ENCODE data around the gene WSCD2.

The WSCD2 gene

GRCh38 chr12:108260039-108260438 lies 131.0 kb downstream of the WSCD2 start:
- DNase-seq (ENCODE audit: low read depth in 1 of 2, low spot score in 1 of 2), result no peak

GRCh38 chr12:108260969-108261368 lies 131.9 kb downstream of the WSCD2 start:
- no peak for DNase-seq (ENCODE audit: low read depth in 1 of 2, low spot score in 1 of 2)

GRCh38 chr12:108265505-108265904 lies 136.4 kb downstream of the WSCD2 start:
- DNase-seq (ENCODE audit: low read depth in 1 of 2, low spot score in 1 of 2), result no peak

- DNase-seq (ENCODE audit: low read depth in 1 of 2, low spot score in 1 of 2), result no peak
Measured at GRCh38 chr12:108266131-108266530, 137.0 kb downstream of the WSCD2 start.

- no peak for DNase-seq (ENCODE audit: low read depth in 1 of 2, low spot score in 1 of 2)
Measured at GRCh38 chr12:108267450-108267849, 138.4 kb downstream of the WSCD2 start.

GRCh38 chr12:108268397-108268796 lies 139.3 kb downstream of the WSCD2 start:
- no peak for DNase-seq (ENCODE audit: low read depth in 1 of 2, low spot score in 1 of 2)

GRCh38 chr12:108269224-108269623 lies 140.1 kb downstream of the WSCD2 start:
- DNase-seq (ENCODE audit: low read depth in 1 of 2, low spot score in 1 of 2), result no peak

GRCh38 chr12:108270035-108270848 lies 141.2 kb downstream of the WSCD2 start:
- DNase-seq (ENCODE audit: low read depth in 1 of 2, low spot score in 1 of 2), result no peak

- no peak for DNase-seq (ENCODE audit: low read depth in 1 of 2, low spot score in 1 of 2)
Measured at GRCh38 chr12:108270849-108271143, 141.7 kb downstream of the WSCD2 start.

- DNase-seq (ENCODE audit: low read depth in 1 of 2, low spot score in 1 of 2), result no peak
Measured at GRCh38 chr12:108271951-108272872, 143.1 kb downstream of the WSCD2 start.

GRCh38 chr12:108273217-108273616 lies 144.1 kb downstream of the WSCD2 start:
- DNase-seq (ENCODE audit: low read depth in 1 of 2, low spot score in 1 of 2), result no peak

GRCh38 chr12:108277613-108278012 lies 148.5 kb downstream of the WSCD2 start:
- DNase-seq (ENCODE audit: low read depth in 1 of 2, low spot score in 1 of 2), result no peak

GRCh38 chr12:108282160-108282559 lies 153.1 kb downstream of the WSCD2 start:
- no peak for DNase-seq (ENCODE audit: low read depth in 1 of 2, low spot score in 1 of 2)

GRCh38 chr12:108282676-108283075 lies 153.6 kb downstream of the WSCD2 start:
- no peak for DNase-seq (ENCODE audit: low read depth in 1 of 2, low spot score in 1 of 2)

GRCh38 chr12:108284163-108284562 lies 155.1 kb downstream of the WSCD2 start:
- no peak for DNase-seq (ENCODE audit: low read depth in 1 of 2, low spot score in 1 of 2)

GRCh38 chr12:108285016-108285415 lies 155.9 kb downstream of the WSCD2 start:
- DNase-seq (ENCODE audit: low read depth in 1 of 2, low spot score in 1 of 2), result no peak

- no peak for DNase-seq (ENCODE audit: low read depth in 1 of 2, low spot score in 1 of 2)
Measured at GRCh38 chr12:108287227-108287626, 158.1 kb downstream of the WSCD2 start.

- DNase-seq (ENCODE audit: low read depth in 1 of 2, low spot score in 1 of 2), result no peak
Measured at GRCh38 chr12:108289350-108290161, 160.5 kb downstream of the WSCD2 start.

- no peak for DNase-seq (ENCODE audit: low read depth in 1 of 2, low spot score in 1 of 2)
Measured at GRCh38 chr12:108295641-108296040, 166.6 kb downstream of the WSCD2 start.

- DNase-seq (ENCODE audit: low read depth in 1 of 2, low spot score in 1 of 2), result no peak
Measured at GRCh38 chr12:108296945-108297344, 167.9 kb downstream of the WSCD2 start.

- no peak for DNase-seq (ENCODE audit: low read depth in 1 of 2, low spot score in 1 of 2)
Measured at GRCh38 chr12:108297424-108297823, 168.3 kb downstream of the WSCD2 start.

Data from activated T-helper 1 cell treated with anti-CD3 and anti-CD28 coated beads, Interleukin-2, amount 50 U/mL, for 16 hours (primary cell).